ENCODE measurements around the gene KLHL11. TPM values are rescaled to one million over a fixed set of nuclear protein-coding genes. Genes with fewer than 3 reads are reported as not detected.

KLHL11 gene
- total RNA-seq, 1 donor from 2014 or later = 17.4 TPM

- Mint-ChIP-seq H3K4me3 (ENCODE audit: unreplicated experiment) (no peak overlapping the region), H3K36me3 (ENCODE audit: unreplicated experiment) (peaks cover 8% of the 10 kb centered on the region), H3K27ac (ENCODE audit: unreplicated experiment) (no peak overlapping the region), H3K9me3 (ENCODE audit: unreplicated experiment) (peaks cover 9% of the 10 kb centered on the region), H3K4me1 (ENCODE audit: low read depth, unreplicated experiment) (peaks cover 2% of the 10 kb centered on the region), H3K27me3 (ENCODE audit: unreplicated experiment) (peaks cover 12% of the 10 kb centered on the region)
- no peak for TF ChIP-seq CTCF (IDR thresholded peaks at IDR 0.05; ENCODE audit: partially characterized antibody, unreplicated experiment)
- DNase-seq = no peak
Measured at GRCh38 chr17:41873559-41874292, 8.5 kb upstream of the KLHL11 start.

GRCh38 chr17:41871789-41872188 is 6.6 kb upstream of the KLHL11 start:
- no peak for TF ChIP-seq CTCF (IDR thresholded peaks at IDR 0.05; ENCODE audit: partially characterized antibody, unreplicated experiment)
- Mint-ChIP-seq H3K27me3 (ENCODE audit: unreplicated experiment) (peaks cover 11% of the 10 kb centered on the region), H3K9me3 (ENCODE audit: unreplicated experiment) (peaks cover 8% of the 10 kb centered on the region), H3K27ac (ENCODE audit: unreplicated experiment) (peak overlapping the region; percentile 43), H3K4me3 (ENCODE audit: unreplicated experiment) (no peak overlapping the region), H3K36me3 (ENCODE audit: unreplicated experiment) (no peaks in the 10 kb centered on the region), H3K4me1 (ENCODE audit: low read depth, unreplicated experiment) (no peaks in the 10 kb centered on the region)
- DNase-seq = no peak

- DNase-seq = no peak
- TF ChIP-seq CTCF (IDR thresholded peaks at IDR 0.05; ENCODE audit: partially characterized antibody, unreplicated experiment) = no peak
- peak overlapping the region; percentile 22 for H3K27ac Mint-ChIP-seq (ENCODE audit: unreplicated experiment)
- H3K27me3 Mint-ChIP-seq (ENCODE audit: unreplicated experiment) = peaks cover 12% of the 10 kb centered on the region
- peaks cover 8% of the 10 kb centered on the region for H3K9me3 Mint-ChIP-seq (ENCODE audit: unreplicated experiment)
- H3K36me3 Mint-ChIP-seq (ENCODE audit: unreplicated experiment) = no peaks in the 10 kb centered on the region
- no peaks in the 10 kb centered on the region for H3K4me1 Mint-ChIP-seq (ENCODE audit: low read depth, unreplicated experiment)
- H3K4me3 Mint-ChIP-seq (ENCODE audit: unreplicated experiment) = no peak overlapping the region
Measured at GRCh38 chr17:41870627-41871026, 5.4 kb upstream of the KLHL11 start.

- no peaks in the 10 kb centered on the region for H3K36me3 Mint-ChIP-seq (ENCODE audit: unreplicated experiment)
- no peak for DNase-seq
- H3K4me3 Mint-ChIP-seq (ENCODE audit: unreplicated experiment) = no peak overlapping the region
- H3K4me1 Mint-ChIP-seq (ENCODE audit: low read depth, unreplicated experiment) = no peaks in the 10 kb centered on the region
- H3K9me3 Mint-ChIP-seq (ENCODE audit: unreplicated experiment) = peaks cover 10% of the 10 kb centered on the region
- H3K27me3 Mint-ChIP-seq (ENCODE audit: unreplicated experiment) = peaks cover 14% of the 10 kb centered on the region
- H3K27ac Mint-ChIP-seq (ENCODE audit: unreplicated experiment) = no peak overlapping the region
- no peak for TF ChIP-seq CTCF (IDR thresholded peaks at IDR 0.05; ENCODE audit: partially characterized antibody, unreplicated experiment)
Measured at GRCh38 chr17:41870097-41870496, 4.9 kb upstream of the KLHL11 start.

GRCh38 chr17:41869426-41869825 is 4.2 kb upstream of the KLHL11 start:
- no peaks in the 10 kb centered on the region for H3K36me3 Mint-ChIP-seq (ENCODE audit: unreplicated experiment)
- TF ChIP-seq CTCF (IDR thresholded peaks at IDR 0.05; ENCODE audit: partially characterized antibody, unreplicated experiment) = no peak
- peaks cover 6% of the 10 kb centered on the region for H3K9me3 Mint-ChIP-seq (ENCODE audit: unreplicated experiment)
- H3K27ac Mint-ChIP-seq (ENCODE audit: unreplicated experiment) = no peak overlapping the region
- H3K4me3 Mint-ChIP-seq (ENCODE audit: unreplicated experiment) = no peak overlapping the region
- H3K4me1 Mint-ChIP-seq (ENCODE audit: low read depth, unreplicated experiment) = no peaks in the 10 kb centered on the region
- no peak for DNase-seq
- peaks cover 14% of the 10 kb centered on the region for H3K27me3 Mint-ChIP-seq (ENCODE audit: unreplicated experiment)
